GM23338 (cell line): ENCODE measurements around the gene KDM4B. TPM values are rescaled to one million over a fixed set of nuclear protein-coding genes. Genes with fewer than 3 reads are reported as not detected.

Experiments
- ATAC-seq: fragments of 200-7000 bp; cut with Tn5 transposase; 3 replicates; pipeline ENCODE4 v1.9.1; 2020
- DNase-seq: peaks from one replicate; pipeline ENCODE4 v3.0.0-alpha.2; 2015; ENCODE audit warnings: low spot score
- H2AFZ ChIP-seq: fragments of 200-600 bp; sonication (generic); 2 replicates; pipeline ENCODE4 v1.8.0; 2016; ENCODE audit warnings: antibody characterized with exemption, mild to moderate bottlenecking, moderate library complexity
- H3F3A ChIP-seq: fragments of 200-600 bp; sonication (generic); replicated peaks from 2 replicates; pipeline ENCODE4 v1.8.0; 2017; ENCODE audit warnings: antibody characterized with exemption, mixed run types, low read depth
- H3K27ac ChIP-seq: fragments of 200-600 bp; sonication (generic); 2 replicates; pipeline ENCODE4 v1.6.1; 2016; ENCODE audit warnings: low read depth
- H3K27me3 ChIP-seq: fragments of 200-600 bp; sonication (generic); 2 replicates; pipeline ENCODE4 v1.8.0; 2016; ENCODE audit warnings: mild to moderate bottlenecking, mixed run types, moderate library complexity; ENCODE audit not compliant: insufficient read depth
- H3K36me3 ChIP-seq: fragments of 200-600 bp; sonication (generic); 2 replicates; pipeline ENCODE4 v1.8.0; 2016; ENCODE audit warnings: mild to moderate bottlenecking; ENCODE audit not compliant: insufficient read depth
- H3K4me1 ChIP-seq: fragments of 200-600 bp; sonication (generic); 2 replicates; pipeline ENCODE4 v1.8.0; 2016; ENCODE audit warnings: mild to moderate bottlenecking, moderate library complexity; ENCODE audit not compliant: insufficient read depth
- H3K4me2 ChIP-seq: fragments of 200-600 bp; sonication (generic); 2 replicates; pipeline ENCODE4 v1.7.1; 2017; ENCODE audit warnings: mixed run types
- H3K4me3 ChIP-seq: fragments of 200-600 bp; sonication (generic); 2 replicates; pipeline ENCODE4 v1.6.1; 2016; ENCODE audit warnings: mixed run types
- H3K79me2 ChIP-seq: fragments of 200-600 bp; sonication (generic); replicated peaks from 2 replicates; pipeline ENCODE4 v1.8.0; 2017; ENCODE audit warnings: mild to moderate bottlenecking; ENCODE audit not compliant: insufficient read depth
- H3K9me2 ChIP-seq: fragments of 200-600 bp; sonication (generic); 2 replicates; pipeline ENCODE4 v1.8.0; 2017; ENCODE audit not compliant: insufficient read depth
- H4K20me1 ChIP-seq: fragments of 200-600 bp; sonication (generic); replicated peaks from 2 replicates; pipeline ENCODE4 v1.8.0; 2017; ENCODE audit warnings: mild to moderate bottlenecking; ENCODE audit not compliant: insufficient read depth
- H3K27ac Mint-ChIP-seq: 2 replicates; pipeline ENCODE4 v1.8.0; 2020; ENCODE audit warnings: inconsistent platforms, mild to moderate bottlenecking, moderate library complexity, mixed read lengths
- H3K27me3 Mint-ChIP-seq: 3 replicates; pipeline ENCODE4 v1.8.0; 2022; ENCODE audit warnings: low read depth, mild to moderate bottlenecking, moderate library complexity, mixed read lengths, inconsistent platforms; ENCODE audit not compliant: insufficient read depth, poor library complexity
- H3K36me3 Mint-ChIP-seq: 3 replicates; pipeline ENCODE4 v1.8.0; 2021; ENCODE audit warnings: low read depth, mild to moderate bottlenecking, inconsistent platforms, moderate library complexity, mixed read lengths
- H3K4me1 Mint-ChIP-seq: 3 replicates; pipeline ENCODE4 v1.8.0; 2020; ENCODE audit warnings: mild to moderate bottlenecking, inconsistent platforms, mixed read lengths
- H3K4me3 Mint-ChIP-seq: 3 replicates; pipeline ENCODE4 v1.8.0; 2021; ENCODE audit warnings: moderate library complexity, mild to moderate bottlenecking, inconsistent platforms, mixed read lengths
- H3K9me3 Mint-ChIP-seq: 3 replicates; pipeline ENCODE4 v1.8.0; 2020; ENCODE audit warnings: moderate library complexity, mild to moderate bottlenecking, inconsistent platforms, mixed read lengths
- CREB1 ChIP-seq: fragments of 250-450 bp; sonication (Bioruptor Pico); IDR thresholded peaks from 2 replicates; pipeline ENCODE4 v1.5.0; 2020; ENCODE audit warnings: low read depth, mild to moderate bottlenecking, moderate library complexity
- CTCF ChIP-seq, 2 experiments: fragments of 200-600 bp in 1 of 2; sonication (generic) in 1 of 2; conservative IDR thresholded peaks; 2 replicates each; pipeline versions ENCODE4 v1.5.1 to v1.6.1; 2016 to 2017; ENCODE audit warnings: antibody characterized with exemption in 2 of 2, low read depth in 2 of 2, mild to moderate bottlenecking in 2 of 2, moderate library complexity in 1 of 2
- EZH2phosphoT487 ChIP-seq: fragments of 200-600 bp; sonication (generic); IDR thresholded peaks from one replicate; pipeline ENCODE4 v1.8.1; 2018; ENCODE audit warnings: antibody characterized with exemption; ENCODE audit not compliant: unreplicated experiment
- JUNB ChIP-seq: IDR thresholded peaks from one replicate; pipeline ENCODE4 v1.6.1; 2016; ENCODE audit warnings: antibody characterized with exemption; ENCODE audit not compliant: unreplicated experiment
- NANOG ChIP-seq: IDR thresholded peaks from 2 replicates; pipeline ENCODE4 v1.6.1; 2016; ENCODE audit warnings: antibody characterized with exemption, borderline replicate concordance
- POLR2AphosphoS5 ChIP-seq: IDR thresholded peaks from 2 replicates; pipeline ENCODE4 v1.6.1; 2016; ENCODE audit warnings: antibody characterized with exemption, low read depth
- STAT1 ChIP-seq: IDR thresholded peaks from one replicate; pipeline ENCODE4 v1.6.1; 2016; ENCODE audit warnings: antibody characterized with exemption; ENCODE audit not compliant: unreplicated experiment
- ZNF114 ChIP-seq: fragments of 250-450 bp; sonication (Bioruptor Pico); IDR thresholded peaks from 2 replicates; pipeline ENCODE4 v1.5.0; 2020; ENCODE audit warnings: mild to moderate bottlenecking, moderate library complexity
- ZNF331 ChIP-seq: fragments of 250-450 bp; sonication (Bioruptor Pico); IDR thresholded peaks from 2 replicates; pipeline ENCODE4 v1.5.0; 2020; ENCODE audit warnings: low read depth, mild to moderate bottlenecking, moderate library complexity
- polyA plus RNA-seq: library from polyadenylated mRNA; unstranded; fragments of >200 nt; fragmentation: Nextera tagmentation; extraction: Ambion mirVana; gene quantifications from 2 replicates; pipeline ENCODE4 v1.2.1, GENCODE V29; 2016
- total RNA-seq: library from RNA; depleted of rRNA; stranded (reverse); fragments of >200 nt; shearing (Covaris generic); gene quantifications from 2 replicates; pipeline ENCODE4 v1.2.3, GENCODE V29; 2014
- TF ChIP-seq, protein P1 (sequence below): IDR thresholded peaks from 2 replicates; pipeline ENCODE4 v1.6.1; 2016; ENCODE audit warnings: antibody characterized with exemption
- TF ChIP-seq, protein P2 (sequence below): IDR thresholded peaks from one replicate; pipeline ENCODE4 v1.6.1; 2018; ENCODE audit warnings: antibody characterized with exemption; ENCODE audit not compliant: unreplicated experiment
- TF ChIP-seq, protein P3 (sequence below): fragments of 250-450 bp; sonication (Bioruptor Pico); IDR thresholded peaks from 2 replicates; pipeline ENCODE4 v1.5.0; 2020; ENCODE audit warnings: mild to moderate bottlenecking, moderate library complexity

The KDM4B gene
- total and polyA plus RNA-seq, 2 experiments from 2014 or later: 9.1 to 27.6 TPM

- H4K20me1 ChIP-seq: peaks cover 10% of the 10 kb centered on the region; the same call in 1 of the 2 replicates
- H2AFZ ChIP-seq: no peak overlapping the region
- H3K27ac ChIP-seq: no peak overlapping the region
Measured at GRCh38 chr19:5075597-5075996, 106.7 kb downstream of the KDM4B start.

More at GRCh38 chr19:5075597-5075996, 106.7 kb downstream of the KDM4B start:
- H3K4me1 ChIP-seq: peaks cover 18% of the 10 kb centered on the region
- Mint-ChIP-seq H3K4me1 (peaks cover 27% of the 10 kb centered on the region), H3K4me3 (no peak overlapping the region), H3K27ac (peak overlapping the region; percentile 52; the same call in 1 of the 2 replicates), H3K36me3 (peaks cover 5% of the 10 kb centered on the region; the same call in 2 of the 3 replicates), H3K27me3 (peaks cover 7% of the 10 kb centered on the region), H3K9me3 (no peaks in the 10 kb centered on the region)
- TF ChIP-seq CTCF (conservative IDR thresholded peaks at IDR 0.05; ENCODE audit: low read depth in 2 of 2) (no peak), EZH2phosphoT487 (no peak), CREB1 (CRISPR knock-in tag) (no peak), STAT1 (no peak), ZNF331 (CRISPR knock-in tag) (no peak), JUNB (no peak), ZNF114 (CRISPR knock-in tag) (no peak), POLR2AphosphoS5 (no peak), NANOG (no peak)
- TF ChIP-seq, protein P1, sequence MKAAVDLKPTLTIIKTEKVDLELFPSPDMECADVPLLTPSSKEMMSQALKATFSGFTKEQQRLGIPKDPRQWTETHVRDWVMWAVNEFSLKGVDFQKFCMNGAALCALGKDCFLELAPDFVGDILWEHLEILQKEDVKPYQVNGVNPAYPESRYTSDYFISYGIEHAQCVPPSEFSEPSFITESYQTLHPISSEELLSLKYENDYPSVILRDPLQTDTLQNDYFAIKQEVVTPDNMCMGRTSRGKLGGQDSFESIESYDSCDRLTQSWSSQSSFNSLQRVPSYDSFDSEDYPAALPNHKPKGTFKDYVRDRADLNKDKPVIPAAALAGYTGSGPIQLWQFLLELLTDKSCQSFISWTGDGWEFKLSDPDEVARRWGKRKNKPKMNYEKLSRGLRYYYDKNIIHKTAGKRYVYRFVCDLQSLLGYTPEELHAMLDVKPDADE: no peak
- TF ChIP-seq, protein P2, sequence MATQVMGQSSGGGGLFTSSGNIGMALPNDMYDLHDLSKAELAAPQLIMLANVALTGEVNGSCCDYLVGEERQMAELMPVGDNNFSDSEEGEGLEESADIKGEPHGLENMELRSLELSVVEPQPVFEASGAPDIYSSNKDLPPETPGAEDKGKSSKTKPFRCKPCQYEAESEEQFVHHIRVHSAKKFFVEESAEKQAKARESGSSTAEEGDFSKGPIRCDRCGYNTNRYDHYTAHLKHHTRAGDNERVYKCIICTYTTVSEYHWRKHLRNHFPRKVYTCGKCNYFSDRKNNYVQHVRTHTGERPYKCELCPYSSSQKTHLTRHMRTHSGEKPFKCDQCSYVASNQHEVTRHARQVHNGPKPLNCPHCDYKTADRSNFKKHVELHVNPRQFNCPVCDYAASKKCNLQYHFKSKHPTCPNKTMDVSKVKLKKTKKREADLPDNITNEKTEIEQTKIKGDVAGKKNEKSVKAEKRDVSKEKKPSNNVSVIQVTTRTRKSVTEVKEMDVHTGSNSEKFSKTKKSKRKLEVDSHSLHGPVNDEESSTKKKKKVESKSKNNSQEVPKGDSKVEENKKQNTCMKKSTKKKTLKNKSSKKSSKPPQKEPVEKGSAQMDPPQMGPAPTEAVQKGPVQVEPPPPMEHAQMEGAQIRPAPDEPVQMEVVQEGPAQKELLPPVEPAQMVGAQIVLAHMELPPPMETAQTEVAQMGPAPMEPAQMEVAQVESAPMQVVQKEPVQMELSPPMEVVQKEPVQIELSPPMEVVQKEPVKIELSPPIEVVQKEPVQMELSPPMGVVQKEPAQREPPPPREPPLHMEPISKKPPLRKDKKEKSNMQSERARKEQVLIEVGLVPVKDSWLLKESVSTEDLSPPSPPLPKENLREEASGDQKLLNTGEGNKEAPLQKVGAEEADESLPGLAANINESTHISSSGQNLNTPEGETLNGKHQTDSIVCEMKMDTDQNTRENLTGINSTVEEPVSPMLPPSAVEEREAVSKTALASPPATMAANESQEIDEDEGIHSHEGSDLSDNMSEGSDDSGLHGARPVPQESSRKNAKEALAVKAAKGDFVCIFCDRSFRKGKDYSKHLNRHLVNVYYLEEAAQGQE: no peak
- TF ChIP-seq, protein P3, sequence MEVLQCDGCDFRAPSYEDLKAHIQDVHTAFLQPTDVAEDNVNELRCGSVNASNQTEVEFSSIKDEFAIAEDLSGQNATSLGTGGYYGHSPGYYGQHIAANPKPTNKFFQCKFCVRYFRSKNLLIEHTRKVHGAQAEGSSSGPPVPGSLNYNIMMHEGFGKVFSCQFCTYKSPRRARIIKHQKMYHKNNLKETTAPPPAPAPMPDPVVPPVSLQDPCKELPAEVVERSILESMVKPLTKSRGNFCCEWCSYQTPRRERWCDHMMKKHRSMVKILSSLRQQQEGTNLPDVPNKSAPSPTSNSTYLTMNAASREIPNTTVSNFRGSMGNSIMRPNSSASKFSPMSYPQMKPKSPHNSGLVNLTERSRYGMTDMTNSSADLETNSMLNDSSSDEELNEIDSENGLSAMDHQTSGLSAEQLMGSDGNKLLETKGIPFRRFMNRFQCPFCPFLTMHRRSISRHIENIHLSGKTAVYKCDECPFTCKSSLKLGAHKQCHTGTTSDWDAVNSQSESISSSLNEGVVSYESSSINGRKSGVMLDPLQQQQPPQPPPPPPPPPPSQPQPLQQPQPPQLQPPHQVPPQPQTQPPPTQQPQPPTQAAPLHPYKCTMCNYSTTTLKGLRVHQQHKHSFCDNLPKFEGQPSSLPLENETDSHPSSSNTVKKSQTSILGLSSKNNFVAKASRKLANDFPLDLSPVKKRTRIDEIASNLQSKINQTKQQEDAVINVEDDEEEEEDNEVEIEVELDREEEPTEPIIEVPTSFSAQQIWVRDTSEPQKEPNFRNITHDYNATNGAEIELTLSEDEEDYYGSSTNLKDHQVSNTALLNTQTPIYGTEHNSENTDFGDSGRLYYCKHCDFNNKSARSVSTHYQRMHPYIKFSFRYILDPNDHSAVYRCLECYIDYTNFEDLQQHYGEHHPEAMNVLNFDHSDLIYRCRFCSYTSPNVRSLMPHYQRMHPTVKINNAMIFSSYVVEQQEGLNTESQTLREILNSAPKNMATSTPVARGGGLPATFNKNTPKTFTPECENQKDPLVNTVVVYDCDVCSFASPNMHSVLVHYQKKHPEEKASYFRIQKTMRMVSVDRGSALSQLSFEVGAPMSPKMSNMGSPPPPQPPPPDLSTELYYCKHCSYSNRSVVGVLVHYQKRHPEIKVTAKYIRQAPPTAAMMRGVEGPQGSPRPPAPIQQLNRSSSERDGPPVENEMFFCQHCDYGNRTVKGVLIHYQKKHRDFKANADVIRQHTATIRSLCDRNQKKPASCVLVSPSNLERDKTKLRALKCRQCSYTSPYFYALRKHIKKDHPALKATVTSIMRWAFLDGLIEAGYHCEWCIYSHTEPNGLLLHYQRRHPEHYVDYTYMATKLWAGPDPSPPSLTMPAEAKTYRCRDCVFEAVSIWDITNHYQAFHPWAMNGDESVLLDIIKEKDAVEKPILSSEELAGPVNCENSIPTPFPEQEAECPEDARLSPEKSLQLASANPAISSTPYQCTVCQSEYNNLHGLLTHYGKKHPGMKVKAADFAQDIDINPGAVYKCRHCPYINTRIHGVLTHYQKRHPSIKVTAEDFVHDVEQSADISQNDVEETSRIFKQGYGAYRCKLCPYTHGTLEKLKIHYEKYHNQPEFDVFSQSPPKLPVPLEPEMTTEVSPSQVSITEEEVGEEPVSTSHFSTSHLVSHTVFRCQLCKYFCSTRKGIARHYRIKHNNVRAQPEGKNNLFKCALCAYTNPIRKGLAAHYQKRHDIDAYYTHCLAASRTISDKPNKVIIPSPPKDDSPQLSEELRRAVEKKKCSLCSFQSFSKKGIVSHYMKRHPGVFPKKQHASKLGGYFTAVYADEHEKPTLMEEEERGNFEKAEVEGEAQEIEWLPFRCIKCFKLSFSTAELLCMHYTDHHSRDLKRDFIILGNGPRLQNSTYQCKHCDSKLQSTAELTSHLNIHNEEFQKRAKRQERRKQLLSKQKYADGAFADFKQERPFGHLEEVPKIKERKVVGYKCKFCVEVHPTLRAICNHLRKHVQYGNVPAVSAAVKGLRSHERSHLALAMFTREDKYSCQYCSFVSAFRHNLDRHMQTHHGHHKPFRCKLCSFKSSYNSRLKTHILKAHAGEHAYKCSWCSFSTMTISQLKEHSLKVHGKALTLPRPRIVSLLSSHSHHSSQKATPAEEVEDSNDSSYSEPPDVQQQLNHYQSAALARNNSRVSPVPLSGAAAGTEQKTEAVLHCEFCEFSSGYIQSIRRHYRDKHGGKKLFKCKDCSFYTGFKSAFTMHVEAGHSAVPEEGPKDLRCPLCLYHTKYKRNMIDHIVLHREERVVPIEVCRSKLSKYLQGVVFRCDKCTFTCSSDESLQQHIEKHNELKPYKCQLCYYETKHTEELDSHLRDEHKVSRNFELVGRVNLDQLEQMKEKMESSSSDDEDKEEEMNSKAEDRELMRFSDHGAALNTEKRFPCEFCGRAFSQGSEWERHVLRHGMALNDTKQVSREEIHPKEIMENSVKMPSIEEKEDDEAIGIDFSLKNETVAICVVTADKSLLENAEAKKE (CRISPR knock-in tag): no peak
- no peaks in the 10 kb centered on the region for H3K27me3 ChIP-seq
- DNase-seq (no peak), ATAC-seq (no peak)
- no peak overlapping the region for H3K4me3 ChIP-seq
- H3K9me2 ChIP-seq: no peaks in the 10 kb centered on the region
- no peaks in the 10 kb centered on the region for H3K36me3 ChIP-seq
- H3K4me2 ChIP-seq: no peak overlapping the region
- peaks cover 9% of the 10 kb centered on the region; the same call in 1 of the 2 replicates for H3F3A ChIP-seq
- no peaks in the 10 kb centered on the region for H3K79me2 ChIP-seq
